GM18873 (cell line): ENCODE data around the gene TRERF1.

Experiments used
- ATAC-seq: cut with Tn5 transposase; IDR thresholded peaks from one replicate; pipeline ENCODE4 v1.9.1; 2021; ENCODE audit warnings: mild to moderate bottlenecking, moderate library complexity, moderate number of reproducible peaks; ENCODE audit not compliant: unreplicated experiment, low FRiP score

TRERF1 gene

GRCh38 chr6:42260396-42260888 lies 191.3 kb downstream of the TRERF1 start:
- ATAC-seq = no peak

GRCh38 chr6:42259841-42260395 lies 191.8 kb downstream of the TRERF1 start:
- ATAC-seq = no peak

- ATAC-seq = no peak
Measured at GRCh38 chr6:42259286-42259685, 192.4 kb downstream of the TRERF1 start.

GRCh38 chr6:42257614-42258013 lies 194.1 kb downstream of the TRERF1 start:
- no peak for ATAC-seq

GRCh38 chr6:42257063-42257462 lies 194.7 kb downstream of the TRERF1 start:
- ATAC-seq = no peak

GRCh38 chr6:42255050-42255449 lies 196.7 kb downstream of the TRERF1 start:
- ATAC-seq = no peak

GRCh38 chr6:42254505-42254904 lies 197.2 kb downstream of the TRERF1 start:
- ATAC-seq = no peak

GRCh38 chr6:42251911-42252637 lies 199.7 kb downstream of the TRERF1 start:
- no peak for ATAC-seq

- no peak for ATAC-seq
Measured at GRCh38 chr6:42251500-42251899, 200.2 kb downstream of the TRERF1 start.

- no peak for ATAC-seq
Measured at GRCh38 chr6:42250274-42250931, 201.3 kb downstream of the TRERF1 start.

GRCh38 chr6:42249279-42249678 lies 202.4 kb downstream of the TRERF1 start:
- no peak for ATAC-seq

- no peak for ATAC-seq
Measured at GRCh38 chr6:42243046-42243445, 208.7 kb downstream of the TRERF1 start.

GRCh38 chr6:42241915-42242314 lies 209.8 kb downstream of the TRERF1 start:
- no peak for ATAC-seq

GRCh38 chr6:42239736-42240375 lies 211.9 kb downstream of the TRERF1 start:
- ATAC-seq = no peak

- no peak for ATAC-seq
Measured at GRCh38 chr6:42239333-42239732, 212.4 kb downstream of the TRERF1 start.

GRCh38 chr6:42237857-42238256 lies 213.9 kb downstream of the TRERF1 start:
- no peak for ATAC-seq

- ATAC-seq = no peak
Measured at GRCh38 chr6:42236682-42237473, 214.8 kb downstream of the TRERF1 start.

GRCh38 chr6:42236030-42236429 lies 215.7 kb downstream of the TRERF1 start:
- no peak for ATAC-seq

GRCh38 chr6:42232035-42232434 lies 219.7 kb downstream of the TRERF1 start:
- no peak for ATAC-seq
